Activated gamma-delta T cell treated with Interleukin-2 at 50 U/mL for 16 hours (primary cell): Measurements from ENCODE around the gene TGFBI.

Source experiments
- DNase-seq: peaks from one replicate; pipeline ENCODE4 v3.0.0-alpha.2; 2020

Gene TGFBI

GRCh38 chr5:136098176-136098575, 69.4 kb downstream of the TGFBI start:
- no peak for DNase-seq

DNA sequence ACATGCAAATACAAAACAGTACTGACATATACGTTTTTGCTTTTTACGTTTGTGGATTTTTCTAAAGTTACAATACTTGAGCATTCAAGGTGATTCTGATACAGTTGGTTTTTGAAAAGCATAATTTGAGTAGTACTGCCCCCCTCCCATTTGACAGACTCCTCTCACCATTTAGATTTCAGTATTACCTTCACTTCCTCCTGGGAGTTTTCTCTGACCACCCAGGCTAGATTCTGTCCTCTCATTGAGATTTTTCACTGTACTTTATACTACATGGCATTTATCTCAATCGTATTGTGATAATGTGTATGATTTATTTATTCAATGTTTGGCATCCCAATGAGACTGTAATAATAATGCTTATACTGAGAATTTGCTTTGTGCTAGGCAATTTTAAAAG, 71.1 kb downstream of the TGFBI start:
- DNase-seq, result no peak

DNA sequence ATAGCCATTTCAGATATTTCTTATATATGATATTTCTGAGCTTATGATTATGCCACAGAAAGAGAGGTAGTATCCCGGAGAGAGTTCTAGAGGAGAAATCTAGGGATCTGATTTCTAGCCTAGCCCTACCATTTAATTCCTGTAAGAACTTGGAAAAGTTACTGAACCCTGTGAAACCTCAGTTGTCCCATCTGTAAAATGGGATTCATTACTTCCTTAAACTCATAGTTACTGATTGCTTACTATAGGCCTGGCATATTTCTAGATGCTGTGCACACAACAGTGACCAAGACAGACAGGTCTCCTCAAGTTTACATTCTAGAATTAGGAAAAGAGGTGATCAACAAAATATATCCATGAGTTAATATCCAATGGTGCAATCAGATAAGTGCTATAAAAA, 73.1 kb downstream of the TGFBI start:
- DNase-seq, result no peak

- DNase-seq, result no peak
Observed at GRCh38 chr5:136103118-136103517, 74.3 kb downstream of the TGFBI start.

- DNase-seq, result no peak
Observed at GRCh38 chr5:136104306-136104965, 75.6 kb downstream of the TGFBI start.

DNA sequence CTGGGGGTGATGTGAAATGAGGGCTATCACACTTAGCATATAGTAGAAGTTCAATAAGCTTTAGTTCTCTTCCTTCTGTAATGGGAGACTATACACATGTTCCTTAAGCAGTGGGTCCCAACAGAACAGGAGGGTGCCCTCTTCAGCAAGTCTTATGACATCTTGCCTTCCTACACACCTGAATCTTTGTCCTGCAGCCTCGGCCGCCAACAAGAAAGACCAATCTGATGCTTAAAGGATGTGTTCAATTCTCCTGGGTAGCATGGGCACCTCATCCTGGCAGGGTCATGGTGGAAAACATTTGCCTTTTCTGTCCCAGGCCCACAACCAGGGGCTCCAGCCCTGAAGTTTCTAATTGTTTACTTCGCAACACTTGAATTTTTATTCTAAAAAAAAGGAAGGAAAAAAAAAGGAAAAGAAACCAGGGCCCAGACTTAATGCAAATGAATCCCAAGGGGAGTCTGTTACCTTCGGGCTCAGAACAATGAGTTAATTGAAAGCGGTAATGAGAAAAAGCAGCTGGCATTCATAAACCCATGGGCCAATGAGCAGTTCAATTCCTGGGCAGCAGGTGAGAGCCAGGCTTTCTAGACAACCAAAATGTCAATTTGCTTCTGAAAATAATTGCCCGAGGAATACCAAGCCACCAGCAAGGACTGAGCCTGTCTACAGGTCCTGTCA, 77.7 kb downstream of the TGFBI start:
- no peak for DNase-seq

GRCh38 chr5:136108180-136108611, 79.4 kb downstream of the TGFBI start:
- no peak for DNase-seq

- DNase-seq, result no peak
Observed at GRCh38 chr5:136108766-136109165, 80.0 kb downstream of the TGFBI start.

GRCh38 chr5:136109453-136110135, 80.8 kb downstream of the TGFBI start:
- no peak for DNase-seq
